Neural cell (in vitro differentiated cells): ENCODE data around the gene THRB.

ENCODE experiments used
- EZH2 ChIP-seq: fragments of 200-600, 300-800 bp; shearing (Covaris generic), sonication (generic); IDR thresholded peaks from 2 replicates; pipeline ENCODE4 v1.6.1; 2014; ENCODE audit warnings: antibody characterized with exemption, low read length, borderline replicate concordance, mild to moderate bottlenecking; ENCODE audit not compliant: insufficient read depth, poor library complexity, severe bottlenecking
- POLR2AphosphoS5 ChIP-seq: IDR thresholded peaks from 2 replicates; pipeline ENCODE4 v1.6.1; 2012

GRCh38 chr3:24258260-24258659 lies 236.4 kb downstream of the THRB start:
- TF ChIP-seq EZH2 (no peak), POLR2AphosphoS5 (no peak)
